Prostate gland (tissue), 2 donors: Measurements from ENCODE around the gene NDP. TPM values are rescaled to one million over a fixed set of nuclear protein-coding genes. Genes with fewer than 3 reads are reported as not detected.

Experiments used
- DNase-seq: peaks from one replicate; pipeline ENCODE4 v3.0.0-alpha.2; 2019; ENCODE audit warnings: low spot score
- H3K27ac ChIP-seq, 2 donors: fragments of 200-600 bp; sonication (generic); 2 replicates each; pipeline ENCODE4 v1.5.1; 2017 to 2019
- H3K27me3 ChIP-seq: fragments of 200-600 bp; sonication (generic); replicated peaks from 2 replicates; pipeline ENCODE4 v1.5.1; 2019; ENCODE audit not compliant: insufficient read depth
- H3K36me3 ChIP-seq, 2 donors: fragments of 200-600 bp; sonication (generic); 1 replicate in 1 of 2; 2 replicates in 1 of 2; pipeline versions ENCODE4 v1.5.1 to v1.8.1; 2017 to 2019
- H3K4me1 ChIP-seq: fragments of 200-600 bp; sonication (generic); replicated peaks from 2 replicates; pipeline ENCODE4 v1.5.1; 2019
- H3K4me3 ChIP-seq, 2 donors: fragments of 200-600 bp; sonication (generic); 2 replicates each; pipeline ENCODE4 v1.5.1; 2017 to 2019
- H3K9me3 ChIP-seq: fragments of 200-600 bp; sonication (generic); 2 replicates; pipeline ENCODE4 v1.5.1; 2017
- POLR2A ChIP-seq: fragments of 450-650 bp; IDR thresholded peaks from one replicate; pipeline ENCODE4 v1.6.1; 2016; ENCODE audit warnings: antibody characterized with exemption, mild to moderate bottlenecking
- POLR2AphosphoS5 ChIP-seq: sonication (generic); formaldehyde crosslinking; IDR thresholded peaks from one replicate; pipeline ENCODE4 v1.6.1; 2017; ENCODE audit warnings: antibody characterized with exemption
- WGBS: methylation state at CpG from one replicate; pipeline ENCODE4 v1.1.5; 2018; 5-methylcytosine and 5-hydroxymethylcytosine counted together
- intact Hi-C: fragments of 100-400 bp; cut with DNase I; formaldehyde crosslinking; loops from one replicate; pipeline ENCODE4 v1.14.2; 2022
- total RNA-seq, 2 donors: library from RNA; depleted of rRNA; stranded (reverse); fragments of >200 nt; gene quantifications; one replicate each; pipeline ENCODE4 v1.1.0, GENCODE V29; 2016
- TF ChIP-seq, protein P1 (sequence below), 4 experiments: fragments of 200-600 bp in 2 of 4; fragments of 450-650 bp in 2 of 4; sonication (generic) in 2 of 4; IDR thresholded peaks; 1 replicate in 3 of 4; 2 replicates in 1 of 4; pipeline ENCODE4 v1.5.1; 2016 to 2019; ENCODE audit warnings: antibody characterized with exemption in 4 of 4, mild to moderate bottlenecking in 2 of 4, moderate library complexity in 2 of 4

NDP gene
- total RNA-seq, 2 donors from 2014 or later = 3.3 to 4.6 TPM

DNA sequence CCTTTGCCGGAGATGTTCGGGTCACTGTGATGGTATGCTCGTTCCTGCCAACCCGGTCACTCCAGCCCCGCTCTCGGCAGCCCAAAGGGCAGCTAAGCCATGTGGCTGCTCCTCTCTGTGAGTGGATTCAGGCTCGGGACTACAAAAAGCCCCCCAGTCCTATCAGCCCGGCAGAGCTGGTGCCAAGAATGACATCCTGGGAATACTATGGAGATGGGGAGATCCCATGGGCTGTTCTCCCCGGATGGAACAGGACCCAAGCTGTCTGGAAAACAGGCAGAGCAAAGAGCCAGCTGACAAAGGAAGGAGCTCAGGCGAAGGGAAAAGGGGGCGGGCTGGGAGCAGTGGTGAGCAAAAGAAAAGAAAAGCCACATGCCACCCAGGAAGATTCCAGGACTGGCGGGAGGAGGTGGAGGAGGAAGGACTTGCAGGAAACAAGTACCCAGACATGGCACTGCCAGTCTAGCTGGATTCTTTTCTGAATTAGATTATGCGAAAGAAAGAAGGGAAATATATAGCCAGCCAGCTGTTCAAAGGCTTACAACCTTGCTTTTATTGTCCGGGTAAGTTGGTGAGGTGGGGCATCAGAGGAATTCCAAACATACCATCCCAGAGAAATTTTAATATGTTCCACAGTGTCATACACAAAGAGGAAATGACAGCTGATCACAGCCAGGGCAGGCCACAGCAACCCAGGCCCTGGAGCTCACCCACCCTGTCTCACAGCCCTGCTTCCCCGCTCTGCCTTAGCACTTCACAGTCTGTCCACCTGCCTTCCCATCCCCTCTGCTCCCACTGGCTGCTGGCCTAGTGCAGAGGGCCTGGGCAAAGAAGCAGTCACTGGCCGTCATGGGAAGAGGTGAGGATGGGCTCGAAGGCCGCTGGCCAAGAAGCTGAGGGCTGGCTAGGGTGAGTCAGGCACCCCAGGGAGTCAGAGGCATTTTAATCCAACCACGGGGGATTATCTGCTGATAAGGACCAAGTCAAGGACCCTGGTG lies 3.4 kb downstream of the NDP start:
- H3K27me3 ChIP-seq = no peaks in the 10 kb centered on the region
- H3K4me1 ChIP-seq = no peaks in the 10 kb centered on the region
- no peaks in the 10 kb centered on the region for H3K36me3 ChIP-seq
- TF ChIP-seq, protein P1, sequence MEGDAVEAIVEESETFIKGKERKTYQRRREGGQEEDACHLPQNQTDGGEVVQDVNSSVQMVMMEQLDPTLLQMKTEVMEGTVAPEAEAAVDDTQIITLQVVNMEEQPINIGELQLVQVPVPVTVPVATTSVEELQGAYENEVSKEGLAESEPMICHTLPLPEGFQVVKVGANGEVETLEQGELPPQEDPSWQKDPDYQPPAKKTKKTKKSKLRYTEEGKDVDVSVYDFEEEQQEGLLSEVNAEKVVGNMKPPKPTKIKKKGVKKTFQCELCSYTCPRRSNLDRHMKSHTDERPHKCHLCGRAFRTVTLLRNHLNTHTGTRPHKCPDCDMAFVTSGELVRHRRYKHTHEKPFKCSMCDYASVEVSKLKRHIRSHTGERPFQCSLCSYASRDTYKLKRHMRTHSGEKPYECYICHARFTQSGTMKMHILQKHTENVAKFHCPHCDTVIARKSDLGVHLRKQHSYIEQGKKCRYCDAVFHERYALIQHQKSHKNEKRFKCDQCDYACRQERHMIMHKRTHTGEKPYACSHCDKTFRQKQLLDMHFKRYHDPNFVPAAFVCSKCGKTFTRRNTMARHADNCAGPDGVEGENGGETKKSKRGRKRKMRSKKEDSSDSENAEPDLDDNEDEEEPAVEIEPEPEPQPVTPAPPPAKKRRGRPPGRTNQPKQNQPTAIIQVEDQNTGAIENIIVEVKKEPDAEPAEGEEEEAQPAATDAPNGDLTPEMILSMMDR (IDR thresholded peaks at IDR 0.05) = no peak
- no peak for TF ChIP-seq POLR2AphosphoS5
- TF ChIP-seq POLR2A = no peak
- WGBS = 50% methylated on average over 18 of the region's 19 CpGs
- no peak overlapping the region for H3K4me3 ChIP-seq
- peak overlapping the region in 1 of 2 donors; percentile 36 for H3K27ac ChIP-seq
- no peaks in the 10 kb centered on the region for H3K9me3 ChIP-seq
- no peak for DNase-seq
- intact Hi-C loops = loop anchor here (5.0 kb wide), 1 partner anchor 902 kb away; the partner anchor contains the start of gene KDM6A

GRCh38 chrX:43968359-43968781 lies 4.8 kb downstream of the NDP start:
- 61% methylated on average over 2 of the region's 4 CpGs for WGBS
- intact Hi-C loops = no loop called here
- Histone ChIP-seq H3K36me3 (no peaks in the 10 kb centered on the region), H3K9me3 (no peaks in the 10 kb centered on the region), H3K27ac (no peak overlapping the region), H3K27me3 (no peaks in the 10 kb centered on the region), H3K4me1 (no peaks in the 10 kb centered on the region), H3K4me3 (no peak overlapping the region)
- TF ChIP-seq, protein P1 (IDR thresholded peaks at IDR 0.05) = no peak
- no peak for TF ChIP-seq POLR2A
- no peak for TF ChIP-seq POLR2AphosphoS5
- no peak for DNase-seq

GRCh38 chrX:43964936-43965335 lies 8.3 kb downstream of the NDP start:
- H3K4me3 ChIP-seq = no peak overlapping the region
- H3K36me3 ChIP-seq = no peaks in the 10 kb centered on the region
- 76% methylated on average over 3 of the region's 3 CpGs for WGBS
- H3K9me3 ChIP-seq = no peaks in the 10 kb centered on the region
- no peak overlapping the region for H3K27ac ChIP-seq
- no peak for DNase-seq
- H3K4me1 ChIP-seq = no peaks in the 10 kb centered on the region
- no peak for TF ChIP-seq POLR2A
- TF ChIP-seq POLR2AphosphoS5 = no peak
- TF ChIP-seq, protein P1 (IDR thresholded peaks at IDR 0.05) = no peak
- intact Hi-C loops = loop anchor here (5.0 kb wide), 1 partner anchor 62 kb away; no protein-coding TSS in a partner anchor
- no peaks in the 10 kb centered on the region for H3K27me3 ChIP-seq

GRCh38 chrX:43963726-43964125 lies 9.5 kb downstream of the NDP start:
- intact Hi-C loops = loop anchor here (5.0 kb wide), 1 partner anchor 64 kb away; no protein-coding TSS in a partner anchor
- TF ChIP-seq POLR2AphosphoS5 (no peak), POLR2A (no peak)
- TF ChIP-seq, protein P1 (IDR thresholded peaks at IDR 0.05) = no peak
- H3K4me3 ChIP-seq = no peak overlapping the region
- DNase-seq = no peak
- WGBS = 35% methylated on average over 3 of the region's 3 CpGs
- no peaks in the 10 kb centered on the region for H3K36me3 ChIP-seq
- no peak overlapping the region for H3K27ac ChIP-seq
- no peaks in the 10 kb centered on the region for H3K27me3 ChIP-seq
- no peaks in the 10 kb centered on the region for H3K4me1 ChIP-seq
- no peaks in the 10 kb centered on the region for H3K9me3 ChIP-seq
